Progenitor cell of endocrine pancreas (in vitro differentiated cells): Measurements from ENCODE around the gene BTF3. TPM values are rescaled to one million over a fixed set of nuclear protein-coding genes. Genes with fewer than 3 reads are reported as not detected.

Experiments
- DNase-seq: peaks from one replicate; pipeline ENCODE4 v3.0.0; 2021; ENCODE audit warnings: low spot score; ENCODE audit not compliant: unreplicated experiment
- H3K27ac Mint-ChIP-seq: 2 replicates; pipeline ENCODE4 v1.8.0; 2021; ENCODE audit warnings: mild to moderate bottlenecking, moderate library complexity, mixed read lengths
- H3K27me3 Mint-ChIP-seq: 2 replicates; pipeline ENCODE4 v1.8.0; 2021; ENCODE audit warnings: mixed read lengths
- H3K36me3 Mint-ChIP-seq: 2 replicates; pipeline ENCODE4 v1.8.0; 2022; ENCODE audit warnings: mixed read lengths; ENCODE audit not compliant: insufficient read depth
- H3K4me1 Mint-ChIP-seq: 2 replicates; pipeline ENCODE4 v1.8.0; 2021; ENCODE audit warnings: low read depth, mixed read lengths
- H3K4me3 Mint-ChIP-seq: 2 replicates; pipeline ENCODE4 v1.8.0; 2021; ENCODE audit warnings: low read depth, mild to moderate bottlenecking, moderate library complexity, mixed read lengths
- H3K9me3 Mint-ChIP-seq: 2 replicates; pipeline ENCODE4 v1.8.0; 2021; ENCODE audit warnings: low read depth, mixed read lengths
- CTCF ChIP-seq: fragments of 200-600 bp; sonication (generic); IDR thresholded peaks from one replicate; pipeline ENCODE4 v1.5.0; 2021; ENCODE audit warnings: antibody characterized with exemption, mild to moderate bottlenecking; ENCODE audit not compliant: unreplicated experiment
- total RNA-seq: library from RNA; stranded (reverse); gene quantifications from 2 replicates; pipeline ENCODE4 v1.2.1, GENCODE V29; 2021

The BTF3 gene
- total RNA-seq, 1 donor from 2014 or later: 589 TPM

DNA sequence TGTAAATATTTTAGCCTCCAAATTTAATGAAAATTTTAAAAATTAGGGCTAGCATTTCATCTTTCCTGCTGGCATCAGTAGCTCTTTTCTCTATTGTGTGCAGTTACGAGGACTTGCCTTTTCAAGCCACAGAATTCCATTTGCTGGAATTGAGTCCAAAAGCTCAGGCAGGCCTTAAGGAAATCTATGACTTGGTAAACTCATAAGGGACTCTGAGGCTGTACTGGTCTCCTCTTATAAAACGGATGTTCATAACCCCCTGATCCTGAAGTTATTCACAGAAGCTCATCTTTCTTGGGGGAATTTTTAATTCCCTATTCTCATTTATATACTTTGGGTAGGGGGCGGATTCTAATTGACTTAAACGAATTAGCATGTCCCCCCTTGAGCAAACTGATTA, 43.8 kb downstream of the BTF3 start:
- peaks cover 3% of the 10 kb centered on the region for H3K4me1 Mint-ChIP-seq
- no peak for DNase-seq
- H3K36me3 Mint-ChIP-seq: no peaks in the 10 kb centered on the region
- TF ChIP-seq CTCF: no peak
- H3K27me3 Mint-ChIP-seq: peaks cover 9% of the 10 kb centered on the region
- no peaks in the 10 kb centered on the region for H3K9me3 Mint-ChIP-seq
- H3K4me3 Mint-ChIP-seq: no peak overlapping the region
- H3K27ac Mint-ChIP-seq: no peak overlapping the region

DNA sequence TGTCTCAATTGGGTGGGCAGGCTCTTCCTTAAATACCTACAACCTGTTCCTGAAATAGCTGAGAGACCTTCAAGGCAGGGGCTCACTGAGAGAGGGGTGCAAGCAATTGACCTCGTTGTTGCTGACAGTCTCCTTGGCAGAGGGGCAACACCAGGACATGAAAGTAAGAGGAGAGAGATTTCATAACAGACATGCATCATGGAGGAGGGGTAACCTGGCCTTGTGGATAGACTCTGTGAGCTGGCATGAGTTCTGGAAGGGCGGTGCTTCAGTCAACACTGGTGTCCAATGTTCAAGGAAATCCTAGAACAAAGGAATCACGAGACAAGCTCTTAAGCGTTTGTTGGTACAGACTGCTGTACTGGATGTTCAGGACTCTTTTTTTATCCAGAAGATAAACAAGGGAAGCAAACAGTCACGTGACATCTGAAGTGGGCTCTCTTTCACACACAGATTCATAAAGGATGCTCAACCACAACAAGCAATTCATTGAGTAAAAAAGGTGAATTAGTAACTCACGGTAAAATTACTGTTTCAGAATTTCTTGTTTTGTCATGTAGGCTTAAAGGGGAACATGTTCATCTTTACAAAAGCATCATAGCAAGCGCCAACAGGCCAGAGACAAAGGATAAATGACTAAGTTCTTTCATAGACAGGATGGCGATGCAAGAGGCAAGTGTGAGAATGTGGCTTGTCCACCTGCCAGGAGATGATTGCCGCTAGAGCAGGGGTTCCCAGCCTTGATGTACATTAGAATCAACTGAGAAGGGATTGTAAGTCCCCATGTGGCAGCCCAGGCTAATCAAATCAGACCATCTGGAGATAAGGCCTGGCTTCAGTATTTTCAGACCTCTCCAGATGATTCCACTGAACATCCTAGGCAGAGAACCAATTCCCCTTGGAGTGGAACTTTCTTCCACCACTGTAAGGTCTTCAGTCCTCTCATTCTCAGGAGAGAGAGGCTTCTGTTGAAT, 46.5 kb downstream of the BTF3 start:
- Mint-ChIP-seq H3K36me3 (no peaks in the 10 kb centered on the region), H3K27me3 (peaks cover 9% of the 10 kb centered on the region)

GRCh38 chr5:73545403-73545779, 47.1 kb downstream of the BTF3 start:
- DNase-seq: no peak
- Mint-ChIP-seq H3K4me3 (no peak overlapping the region), H3K27ac (no peak overlapping the region), H3K27me3 (peaks cover 3% of the 10 kb centered on the region), H3K4me1 (peaks cover 3% of the 10 kb centered on the region), H3K36me3 (no peaks in the 10 kb centered on the region), H3K9me3 (no peaks in the 10 kb centered on the region)
- no peak for TF ChIP-seq CTCF

More for the DNA sequence above, 46.5 kb downstream of the BTF3 start:
- Mint-ChIP-seq H3K4me1 (peaks cover 3% of the 10 kb centered on the region), H3K4me3 (no peak overlapping the region), H3K9me3 (no peaks in the 10 kb centered on the region), H3K27ac (no peak overlapping the region)
- TF ChIP-seq CTCF: no peak
- no peak for DNase-seq

DNA sequence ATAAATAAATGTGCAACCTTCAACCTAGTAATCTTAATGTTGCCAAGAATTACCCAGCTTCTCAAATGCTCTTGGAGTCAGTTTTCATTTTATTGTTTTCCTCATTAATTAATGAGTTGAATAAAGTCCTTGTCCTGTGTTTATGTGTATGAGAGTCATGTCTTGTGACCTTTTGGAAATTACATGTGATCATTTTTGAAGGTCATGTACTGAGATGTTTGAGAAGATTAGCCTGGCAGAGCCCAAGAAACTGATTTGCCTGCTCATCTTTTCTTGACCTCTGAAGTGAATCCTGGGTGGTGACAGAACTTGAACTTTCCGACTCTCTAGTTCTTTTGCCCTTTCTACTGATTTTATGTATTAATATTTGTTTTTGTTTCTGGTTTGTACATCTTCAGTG, 51.8 kb downstream of the BTF3 start:
- no peaks in the 10 kb centered on the region for H3K4me1 Mint-ChIP-seq
- TF ChIP-seq CTCF: no peak
- DNase-seq: no peak
- H3K9me3 Mint-ChIP-seq: no peaks in the 10 kb centered on the region
- no peak overlapping the region for H3K27ac Mint-ChIP-seq
- no peak overlapping the region for H3K4me3 Mint-ChIP-seq
- H3K36me3 Mint-ChIP-seq: peaks cover 4% of the 10 kb centered on the region
- H3K27me3 Mint-ChIP-seq: no peaks in the 10 kb centered on the region

- H3K27ac Mint-ChIP-seq: no peak overlapping the region
These were observed 54.4 kb downstream of the BTF3 start for GRCh38 chr5:73552642-73553041.

More at GRCh38 chr5:73552642-73553041, 54.4 kb downstream of the BTF3 start:
- TF ChIP-seq CTCF: no peak
- H3K4me3 Mint-ChIP-seq: no peak overlapping the region
- H3K27me3 Mint-ChIP-seq: no peaks in the 10 kb centered on the region
- H3K4me1 Mint-ChIP-seq: no peaks in the 10 kb centered on the region
- no peak for DNase-seq
- peaks cover 4% of the 10 kb centered on the region for H3K36me3 Mint-ChIP-seq
- H3K9me3 Mint-ChIP-seq: no peaks in the 10 kb centered on the region

Other genes starting within 250 kb of the BTF3 start
- 0.19 and 0.29 TPM in 2 replicates for gene FOXD1, start 49.7 kb upstream of the BTF3 start, total RNA-seq
- gene ANKRA2, start 67.2 kb downstream of the BTF3 start, total RNA-seq: 27.3 and 28.4 TPM in 2 replicates
- 20.6 and 21.8 TPM in 2 replicates for gene UTP15, start 67.3 kb downstream of the BTF3 start, total RNA-seq
- 15.0 and 17.0 TPM in 2 replicates for gene ARHGEF28, start 127.8 kb downstream of the BTF3 start, total RNA-seq